Retinal pigment epithelial cell (primary cell): ENCODE results near the gene LRRC47.
"Not testable (repeated sequence)": the region's sequence is repeated elsewhere in the genome, so short reads cannot be mapped to it uniquely, and the experiment has no call there.

Source experiments
- DNase-seq: peaks from one replicate; pipeline ENCODE4 v3.0.0-alpha.2; 2010; ENCODE audit warnings: low read depth
- H3K4me3 ChIP-seq: 2 replicates; pipeline ENCODE4 v1.5.1; 2011; ENCODE audit warnings: mild to moderate bottlenecking, low read length, control low read depth, moderate library complexity
- TF ChIP-seq, protein P1 (sequence below): conservative IDR thresholded peaks from 2 replicates; pipeline ENCODE4 v1.5.1; 2011; ENCODE audit warnings: low read depth, low read length, control low read depth, inconsistent platforms

LRRC47 gene

DNA sequence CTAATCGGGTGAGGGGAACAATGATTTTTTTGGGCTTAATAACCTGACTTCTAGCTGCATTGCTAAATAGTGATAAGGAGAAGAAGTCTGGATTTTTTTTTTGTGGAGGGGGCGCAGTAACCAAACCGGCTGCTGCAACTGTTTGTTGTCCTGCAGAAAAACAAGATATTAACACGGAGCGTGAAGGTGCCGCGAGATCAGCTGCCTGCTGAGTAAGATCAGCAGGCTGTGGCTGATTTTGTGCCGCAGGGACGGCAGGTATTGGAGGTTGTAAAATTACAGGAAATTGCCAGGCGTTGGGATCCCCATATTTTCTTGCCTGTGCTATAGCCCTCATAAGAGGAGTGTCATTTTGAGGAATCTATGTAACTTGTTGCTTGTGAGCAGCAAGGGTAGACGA lies 8.7 kb upstream of the LRRC47 start:
- H3K4me3 ChIP-seq, result no peak overlapping the region
- no peak for DNase-seq
- TF ChIP-seq, protein P1, sequence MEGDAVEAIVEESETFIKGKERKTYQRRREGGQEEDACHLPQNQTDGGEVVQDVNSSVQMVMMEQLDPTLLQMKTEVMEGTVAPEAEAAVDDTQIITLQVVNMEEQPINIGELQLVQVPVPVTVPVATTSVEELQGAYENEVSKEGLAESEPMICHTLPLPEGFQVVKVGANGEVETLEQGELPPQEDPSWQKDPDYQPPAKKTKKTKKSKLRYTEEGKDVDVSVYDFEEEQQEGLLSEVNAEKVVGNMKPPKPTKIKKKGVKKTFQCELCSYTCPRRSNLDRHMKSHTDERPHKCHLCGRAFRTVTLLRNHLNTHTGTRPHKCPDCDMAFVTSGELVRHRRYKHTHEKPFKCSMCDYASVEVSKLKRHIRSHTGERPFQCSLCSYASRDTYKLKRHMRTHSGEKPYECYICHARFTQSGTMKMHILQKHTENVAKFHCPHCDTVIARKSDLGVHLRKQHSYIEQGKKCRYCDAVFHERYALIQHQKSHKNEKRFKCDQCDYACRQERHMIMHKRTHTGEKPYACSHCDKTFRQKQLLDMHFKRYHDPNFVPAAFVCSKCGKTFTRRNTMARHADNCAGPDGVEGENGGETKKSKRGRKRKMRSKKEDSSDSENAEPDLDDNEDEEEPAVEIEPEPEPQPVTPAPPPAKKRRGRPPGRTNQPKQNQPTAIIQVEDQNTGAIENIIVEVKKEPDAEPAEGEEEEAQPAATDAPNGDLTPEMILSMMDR, result no peak

DNA sequence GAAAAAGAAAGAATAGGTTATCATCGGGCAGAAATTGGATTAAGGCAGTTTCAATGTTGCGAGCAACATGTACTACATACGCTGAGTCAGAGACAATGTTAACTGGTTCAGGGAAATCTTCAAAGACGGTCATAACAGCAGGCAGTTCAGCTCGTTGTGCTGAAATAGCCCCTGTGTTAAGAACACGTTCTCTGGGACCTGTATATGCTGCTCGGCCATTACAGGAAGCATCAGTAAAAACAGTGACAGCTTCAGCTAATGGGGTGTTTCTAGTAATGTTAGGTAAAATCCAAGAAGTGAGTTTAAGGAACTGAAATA lies 8.3 kb upstream of the LRRC47 start:
- H3K4me3 ChIP-seq, DNase-seq: not testable (repeated sequence)

DNA sequence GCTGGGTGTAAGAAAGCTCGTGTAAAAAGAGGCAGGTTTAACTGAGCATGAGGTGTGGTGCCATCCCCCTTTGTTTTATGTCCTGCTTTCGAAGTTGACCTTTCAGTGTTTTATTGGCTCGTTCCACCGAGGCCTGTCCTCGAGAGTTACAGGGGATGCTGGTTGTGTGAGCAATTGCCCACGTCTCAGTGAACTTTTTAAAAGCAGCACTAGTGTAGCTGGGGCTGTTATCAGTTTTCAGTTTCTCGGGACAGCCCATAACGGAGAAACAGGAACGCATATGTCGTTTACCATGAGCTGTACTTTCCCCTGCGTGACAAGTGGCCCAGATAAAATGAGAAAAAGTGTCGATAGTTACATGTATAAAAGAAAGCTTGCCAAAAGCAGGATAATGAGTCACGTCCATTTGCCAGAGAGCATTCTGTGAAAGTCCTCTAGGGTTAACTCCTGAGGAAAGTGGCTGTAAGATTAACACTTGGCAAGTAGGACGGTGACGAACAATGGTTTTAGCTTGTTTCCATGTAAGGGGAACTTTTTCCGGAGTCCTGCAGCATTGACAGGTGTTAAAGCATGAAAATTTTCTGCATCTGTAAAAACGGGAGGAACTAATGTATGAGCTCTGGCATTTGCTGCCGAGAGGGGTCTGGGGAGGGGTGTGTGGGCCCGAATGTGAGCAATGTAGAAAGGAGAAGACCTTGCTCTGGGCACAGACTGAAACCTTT lies 7.8 kb upstream of the LRRC47 start:
- no peak overlapping the region for H3K4me3 ChIP-seq
- no peak for DNase-seq
- TF ChIP-seq, protein P1, result no peak

DNA sequence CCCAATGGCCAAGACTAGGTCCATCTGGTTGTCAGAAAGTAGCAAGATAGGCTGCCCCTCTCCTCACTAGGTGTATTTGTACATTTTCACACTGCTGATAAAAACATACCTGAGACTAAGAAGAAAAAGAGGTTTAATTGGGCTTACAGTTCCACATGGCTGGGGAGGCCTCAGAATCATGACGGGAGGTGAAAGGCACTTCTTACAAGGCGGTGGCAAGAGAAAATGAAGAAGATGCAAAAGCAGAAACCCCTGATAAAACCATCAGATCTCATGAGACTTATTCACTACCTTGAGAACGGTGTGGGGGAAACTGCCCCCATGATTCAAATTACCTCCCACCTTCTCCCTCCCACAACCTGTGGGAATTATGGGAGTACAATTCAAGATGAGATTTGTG lies 4.5 kb upstream of the LRRC47 start:
- DNase-seq, H3K4me3 ChIP-seq: not testable (repeated sequence)

DNA sequence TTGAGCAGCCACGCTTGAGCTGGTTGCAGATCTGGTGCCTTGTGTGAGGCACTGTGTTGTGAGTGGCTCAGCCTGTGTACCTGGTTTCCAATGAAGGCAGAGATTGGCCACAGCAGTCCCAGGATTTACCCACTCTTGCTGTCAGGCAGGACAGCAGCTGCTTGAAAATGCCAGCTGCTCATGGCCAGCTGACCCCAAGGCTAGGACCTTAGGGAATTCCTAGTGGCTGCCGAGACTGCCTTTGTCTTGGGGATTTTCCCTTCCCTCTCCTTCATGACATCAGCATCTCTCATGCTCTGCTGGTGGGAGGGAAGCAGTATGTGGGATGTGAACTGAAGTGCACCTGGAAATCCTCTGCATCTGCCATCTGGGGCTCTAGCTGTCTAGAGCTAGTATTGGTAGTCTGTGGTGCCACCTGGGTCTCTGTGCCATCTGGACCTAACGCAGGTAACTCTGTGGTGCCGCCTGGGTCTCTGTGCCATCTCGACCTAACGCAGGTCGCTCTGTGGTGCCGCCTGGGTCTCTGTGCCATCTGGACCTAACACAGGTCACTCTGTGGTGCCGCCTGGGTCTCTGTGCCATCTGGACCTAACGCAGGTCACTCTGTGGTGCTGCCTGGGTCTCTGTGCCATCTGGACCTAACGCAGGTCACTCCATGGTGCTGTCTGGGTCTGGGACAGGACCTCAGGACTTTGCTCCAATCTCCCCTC lies 3.8 kb upstream of the LRRC47 start:
- H3K4me3 ChIP-seq, result no peak overlapping the region
- TF ChIP-seq, protein P1, result no peak
- no peak for DNase-seq

DNA sequence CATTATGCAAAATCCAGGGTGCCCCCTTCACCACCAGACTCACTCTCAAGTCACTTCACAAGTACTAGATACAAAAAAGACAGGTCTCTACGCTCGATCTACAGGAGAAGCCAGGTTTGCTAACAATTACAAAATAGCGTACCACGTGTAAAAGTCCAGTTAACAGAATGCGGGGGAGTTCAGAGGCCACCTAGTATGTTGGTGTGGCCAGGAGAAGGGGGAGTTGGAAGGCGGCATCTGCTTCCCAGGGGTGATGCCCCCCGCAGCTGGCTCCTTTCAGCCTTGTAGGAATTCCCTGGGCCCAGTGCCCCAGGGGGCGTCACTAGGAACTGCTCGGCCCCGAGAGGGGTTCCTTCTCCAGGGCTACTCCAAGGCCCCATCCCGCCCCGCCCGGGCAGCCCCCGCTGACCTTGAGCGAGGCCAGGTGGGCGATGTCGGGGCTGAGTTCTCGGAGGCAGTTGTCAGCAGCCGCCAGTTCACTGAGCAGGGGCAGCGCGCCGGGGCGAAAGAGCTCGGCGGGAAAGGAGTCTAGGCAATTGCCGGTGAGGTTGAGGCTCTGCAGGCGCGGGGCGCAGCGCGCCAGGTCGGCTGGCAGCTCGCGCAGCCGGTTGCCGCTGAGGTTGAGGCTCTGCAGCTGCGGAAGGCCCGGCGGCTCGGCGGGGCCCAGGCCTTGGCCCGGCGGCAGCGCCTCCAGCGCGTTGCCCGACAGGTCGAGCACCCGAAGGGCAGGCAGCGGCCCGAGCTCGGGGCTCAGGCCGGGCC lies 664 bp downstream of the LRRC47 start:
- DNase-seq, result no peak
- TF ChIP-seq, protein P1, result no peak
- H3K4me3 ChIP-seq, result peak overlapping the region; percentile 81

DNA sequence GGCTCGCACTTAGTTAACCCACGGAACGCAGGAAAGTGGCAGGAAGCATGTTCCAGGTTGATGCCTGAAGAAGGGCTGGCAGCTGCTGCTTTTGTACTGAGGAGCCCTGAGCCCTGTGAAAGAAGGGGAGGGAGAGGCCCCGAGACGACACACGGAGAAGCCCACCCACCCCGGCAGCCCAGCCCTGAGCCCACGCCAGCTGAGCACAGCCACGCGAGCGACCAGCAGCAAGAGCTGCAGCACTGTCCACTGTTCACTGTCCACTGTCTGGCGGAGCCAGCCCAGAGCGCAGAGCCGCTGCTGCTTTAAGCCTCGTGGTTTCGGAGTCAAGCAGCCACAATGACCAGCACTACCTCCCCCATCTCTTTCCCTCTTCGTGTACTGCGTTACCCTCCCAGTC lies 5.3 kb downstream of the LRRC47 start:
- no peak for DNase-seq
- H3K4me3 ChIP-seq, result no peak overlapping the region
- TF ChIP-seq, protein P1, result no peak

DNA sequence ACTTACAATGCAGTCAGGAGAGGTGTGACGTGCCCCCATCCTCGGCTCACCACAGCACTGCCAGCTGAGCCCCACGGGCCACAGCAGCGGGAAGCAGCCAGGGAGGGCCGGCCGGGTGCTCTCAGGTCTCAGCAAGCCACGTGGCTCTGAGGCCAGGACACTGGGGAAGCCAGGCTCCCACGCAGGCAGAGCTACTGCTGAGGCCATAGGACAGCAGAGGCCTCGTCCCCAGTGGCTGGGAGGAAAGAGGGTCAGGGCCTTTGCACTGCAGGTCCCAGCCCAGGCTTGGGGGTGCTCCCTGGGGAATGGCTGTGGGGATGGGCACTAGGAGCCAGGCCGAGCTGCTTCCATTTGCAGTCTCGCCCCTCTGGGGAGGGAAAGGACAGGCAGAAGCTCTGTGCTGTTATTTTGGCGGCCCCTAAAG lies 5.8 kb downstream of the LRRC47 start:
- H3K4me3 ChIP-seq, result no peak overlapping the region
- no peak for DNase-seq
- TF ChIP-seq, protein P1, result no peak
